Pancreas (tissue), 10 donors: ENCODE measurements around the gene JUNB. TPM values are rescaled to one million over a fixed set of nuclear protein-coding genes. Genes with fewer than 3 reads are reported as not detected.

Experiments used
- ATAC-seq, 4 donors: fragments of 200-7000 bp; cut with Tn5 transposase; one replicate each; pipeline versions ENCODE4 v1.8.0 to v1.9.1; 2020; ENCODE audit warnings: mild to moderate bottlenecking in 4 of 4, moderate library complexity in 4 of 4
- DNase-seq, 6 donors: peaks; one replicate each; pipeline ENCODE4 v3.0.0-alpha.2; 2020
- FAIRE-seq: peaks from 2 replicates; lab custom pipeline; 2012; peaks lifted over from hg19 to GRCh38; lab: Jason Lieb, UNC
- H3K27ac ChIP-seq, 4 donors: fragments of 200-600 bp; sonication (generic); 1 replicate in 3 of 4; 2 replicates in 1 of 4; pipeline versions ENCODE4 v1.5.0 to v1.8.0; 2020
- H3K27me3 ChIP-seq, 4 donors: fragments of 200-600 bp; one replicate each; pipeline ENCODE4 v1.8.0; 2021
- H3K36me3 ChIP-seq, 3 donors: fragments of 200-600 bp; sonication (generic) in 1 of 3; one replicate each; pipeline versions ENCODE4 v1.5.0 to v1.8.0; 2020 to 2021
- H3K4me1 ChIP-seq, 3 donors: fragments of 200-600 bp; one replicate each; pipeline ENCODE4 v1.8.0; 2021
- H3K4me3 ChIP-seq, 4 donors: fragments of 200-600 bp; sonication (generic) in 2 of 4; one replicate each; pipeline versions ENCODE4 v1.5.0 to v1.8.0; 2020 to 2021
- H3K9me3 ChIP-seq, 4 donors: fragments of 200-600 bp; one replicate each; pipeline ENCODE4 v1.8.0; 2021
- CTCF ChIP-seq, 4 donors: fragments of 200-600 bp; sonication (generic) in 3 of 4; IDR thresholded peaks; one replicate each; pipeline versions ENCODE4 v1.5.0 to v1.8.0; 2021; ENCODE audit warnings: antibody characterized with exemption in 4 of 4
- WGBS, 2 donors: extraction: QIAGEN DNeasy Blood & Tissue Kit; methylation state at CpG; one replicate each; pipeline ENCODE4 v1.1.7; 2013; 5-methylcytosine and 5-hydroxymethylcytosine counted together
- intact Hi-C, 3 donors: fragments of 100-400 bp; cut with DNase I; formaldehyde crosslinking; loops; one replicate each; pipeline versions ENCODE4 v1.11.1 to v1.14.2; 2022
- polyA plus RNA-seq, 2 donors: library from polyadenylated mRNA; stranded (reverse); fragments of 200-250 nt; gene quantifications; one replicate each; pipeline ENCODE4 v1.2.3, GENCODE V29; 2013
- total RNA-seq, 6 donors: library from RNA; stranded (reverse); fragmentation: NEBNext Ultra II Directional in 4 of 6; extraction: Animal tissue kit (Norgen Biotek cat#: 25700) in 4 of 6; gene quantifications; one replicate each; pipeline versions ENCODE4 v1.2.1 to v1.2.4, GENCODE V29; 2021 to 2023
- donor health status: healthy with polysubstance abuse.
- donor health status: DM: no; HTN: no; CAD: no; lungs with moderate emphysema.
- donor health status: DM: no; HTN: no; CAD: no.
- donor health status: control.
- donor health status: control.
- donor health status: Bipolar disorder and iron deficiency.
- donor health status: DM: yes; HTN: yes; CAD: no.
- donor health status: DM: no; HTN: no; CAD: no.
- donor health status: DM: no; HTN: no; CAD: no.
- donor health status: DM: yes; HTN: yes; CAD: no.

Gene JUNB
- total and polyA plus RNA-seq, 8 donors: 41.6 to 206 (median 97.8) TPM

- no peaks in the 10 kb centered on the region for H3K4me1 ChIP-seq
- intact Hi-C loops: no loop called here
- WGBS, 2 donors: 84 to 94% methylated on average over 2 of the region's 2 CpGs
- H3K27ac ChIP-seq: no peak overlapping the region
- peaks cover 0 to 5% (median 2%) of the 10 kb centered on the region in 4 donors for H3K27me3 ChIP-seq
- no peak overlapping the region for H3K4me3 ChIP-seq
- ATAC-seq (no peak), FAIRE-seq (no peak), DNase-seq (no peak)
- no peaks in the 10 kb centered on the region for H3K36me3 ChIP-seq
- no peaks in the 10 kb centered on the region for H3K9me3 ChIP-seq
- no peak for TF ChIP-seq CTCF (IDR thresholded peaks at IDR 0.05)
Observed at GRCh38 chr19:12821761-12822160, 30.5 kb downstream of the JUNB start.

- no peaks in the 10 kb centered on the region for H3K9me3 ChIP-seq
- no peak overlapping the region for H3K27ac ChIP-seq
- ATAC-seq (peak in 2 of 4 donors; percentile 52 to 53), FAIRE-seq (no peak), DNase-seq (peak in 2 of 6 donors; percentile 46 to 66)
- no peaks in the 10 kb centered on the region for H3K36me3 ChIP-seq
- H3K4me1 ChIP-seq: peaks cover 0 to 3% (median 0%) of the 10 kb centered on the region in 3 donors
- no peak overlapping the region for H3K4me3 ChIP-seq
- TF ChIP-seq CTCF (IDR thresholded peaks at IDR 0.05): peak in 1 of 4 donors; percentile 9
- intact Hi-C loops: no loop called here
- peaks cover 0 to 5% (median 2%) of the 10 kb centered on the region in 4 donors for H3K27me3 ChIP-seq
- 7 to 8% methylated on average over 46 of the region's 46 CpGs for WGBS, 2 donors
Observed at GRCh38 chr19:12825254-12826131, 34.2 kb downstream of the JUNB start.

GRCh38 chr19:12828494-12828893, 37.2 kb downstream of the JUNB start:
- ATAC-seq: peak in 3 of 4 donors; percentile 57 to 63 (median 63)
- DNase-seq: peak in 3 of 6 donors; percentile 40 to 62 (median 55)
- H3K4me3 ChIP-seq: no peak overlapping the region
- H3K27me3 ChIP-seq: peaks cover 0 to 22% (median 4%) of the 10 kb centered on the region in 4 donors
- TF ChIP-seq CTCF (IDR thresholded peaks at IDR 0.05): no peak
- no peak overlapping the region for H3K27ac ChIP-seq
- no peaks in the 10 kb centered on the region for H3K9me3 ChIP-seq
- H3K36me3 ChIP-seq: no peaks in the 10 kb centered on the region
- intact Hi-C loops: no loop called here
- H3K4me1 ChIP-seq: peaks cover 0 to 6% (median 0%) of the 10 kb centered on the region in 3 donors
- FAIRE-seq: no peak
- 2 to 4% methylated on average over 23 of the region's 23 CpGs for WGBS, 2 donors

GRCh38 chr19:12833418-12833737, 42.1 kb downstream of the JUNB start:
- peak overlapping the region in 2 of 4 donors; percentile 29 to 40 for H3K4me3 ChIP-seq

More at GRCh38 chr19:12833418-12833737, 42.1 kb downstream of the JUNB start:
- ATAC-seq (no peak), DNase-seq (no peak), FAIRE-seq (no peak)
- WGBS, 2 donors: 0 to 3% methylated on average over 2 to 4 of the region's 5 CpGs
- no peaks in the 10 kb centered on the region for H3K9me3 ChIP-seq
- H3K4me1 ChIP-seq: peaks cover 0 to 10% (median 0%) of the 10 kb centered on the region in 3 donors
- TF ChIP-seq CTCF (IDR thresholded peaks at IDR 0.05): no peak
- H3K27me3 ChIP-seq: peaks cover 0 to 36% (median 2%) of the 10 kb centered on the region in 4 donors
- H3K27ac ChIP-seq: no peak overlapping the region
- intact Hi-C loops: no loop called here
- H3K36me3 ChIP-seq: no peaks in the 10 kb centered on the region
